ENCODE measurements around the gene TROAP. TPM values are rescaled to one million over a fixed set of nuclear protein-coding genes. Genes with fewer than 3 reads are reported as not detected.
A peak's percentile ranks its signal among the peaks of the same experiment; 100 is the strongest.

Gene TROAP
- total and polyA plus RNA-seq, 9 of the 15 experiments (the other 6 are each of a cell fraction or from before 2014, with no cell fraction given) = 46.4 to 171 (median 59.8) TPM

GRCh38 chr12:49365542-49365941, 42.5 kb downstream of the TROAP start (continued):
- TF ChIP-seq, protein P1, sequence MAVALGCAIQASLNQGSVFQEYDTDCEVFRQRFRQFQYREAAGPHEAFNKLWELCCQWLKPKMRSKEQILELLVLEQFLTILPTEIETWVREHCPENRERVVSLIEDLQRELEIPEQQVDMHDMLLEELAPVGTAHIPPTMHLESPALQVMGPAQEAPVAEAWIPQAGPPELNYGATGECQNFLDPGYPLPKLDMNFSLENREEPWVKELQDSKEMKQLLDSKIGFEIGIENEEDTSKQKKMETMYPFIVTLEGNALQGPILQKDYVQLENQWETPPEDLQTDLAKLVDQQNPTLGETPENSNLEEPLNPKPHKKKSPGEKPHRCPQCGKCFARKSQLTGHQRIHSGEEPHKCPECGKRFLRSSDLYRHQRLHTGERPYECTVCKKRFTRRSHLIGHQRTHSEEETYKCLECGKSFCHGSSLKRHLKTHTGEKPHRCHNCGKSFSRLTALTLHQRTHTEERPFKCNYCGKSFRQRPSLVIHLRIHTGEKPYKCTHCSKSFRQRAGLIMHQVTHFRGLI (CRISPR knock-in tag; IDR thresholded peaks at IDR 0.05) = no peak
- TF ChIP-seq, protein P2, sequence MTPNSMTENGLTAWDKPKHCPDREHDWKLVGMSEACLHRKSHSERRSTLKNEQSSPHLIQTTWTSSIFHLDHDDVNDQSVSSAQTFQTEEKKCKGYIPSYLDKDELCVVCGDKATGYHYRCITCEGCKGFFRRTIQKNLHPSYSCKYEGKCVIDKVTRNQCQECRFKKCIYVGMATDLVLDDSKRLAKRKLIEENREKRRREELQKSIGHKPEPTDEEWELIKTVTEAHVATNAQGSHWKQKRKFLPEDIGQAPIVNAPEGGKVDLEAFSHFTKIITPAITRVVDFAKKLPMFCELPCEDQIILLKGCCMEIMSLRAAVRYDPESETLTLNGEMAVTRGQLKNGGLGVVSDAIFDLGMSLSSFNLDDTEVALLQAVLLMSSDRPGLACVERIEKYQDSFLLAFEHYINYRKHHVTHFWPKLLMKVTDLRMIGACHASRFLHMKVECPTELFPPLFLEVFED (CRISPR knock-in tag; conservative IDR thresholded peaks at IDR 0.05) = no peak
- TF ChIP-seq ZFP30 (CRISPR knock-in tag; IDR thresholded peaks at IDR 0.05; ENCODE audit: borderline replicate concordance) = no peak
- TF ChIP-seq POLR2A (conservative IDR thresholded peaks at IDR 0.05) = no peak
- peak; percentile 67 for TF ChIP-seq ZEB2 (IDR thresholded peaks at IDR 0.05)
- 0 out of 2 replicates have a peak, but pooled peaks have one; percentile 15 for TF ChIP-seq MYC (IDR thresholded peaks at IDR 0.05; ENCODE audit: low read depth, low read length)
- no peak for TF ChIP-seq MYC (CRISPR knock-in tag; IDR thresholded peaks at IDR 0.05; ENCODE audit: borderline replicate concordance, low read depth)
- TF ChIP-seq GTF2E2 (tag; IDR thresholded peaks at IDR 0.05) = no peak
- no peak for TF ChIP-seq CBX1 (IDR thresholded peaks at IDR 0.05; ENCODE audit: low read depth)
- no peak for TF ChIP-seq MTF1 (CRISPR knock-in tag; IDR thresholded peaks at IDR 0.05; ENCODE audit: borderline replicate concordance)
- no peak for TF ChIP-seq RFX5 (IDR thresholded peaks at IDR 0.05; ENCODE audit: low read depth, low read length)
- no peak for TF ChIP-seq IRF2 (CRISPR knock-in tag; IDR thresholded peaks at IDR 0.05)
- no peak for TF ChIP-seq SMAD3 (CRISPR knock-in tag; conservative IDR thresholded peaks at IDR 0.05)
- no peak for TF ChIP-seq TCF7L2 (IDR thresholded peaks at IDR 0.05; ENCODE audit: low read depth, low read length)
- TF ChIP-seq POLR2H (tag; IDR thresholded peaks at IDR 0.05; ENCODE audit: low read depth) = no peak
- TF ChIP-seq ZHX1 (conservative IDR thresholded peaks at IDR 0.05; ENCODE audit: low read length) = no peak
- peak; percentile 97; the same call in 1 of the 2 replicates for TF ChIP-seq ESRRA (IDR thresholded peaks at IDR 0.05; ENCODE audit: borderline replicate concordance, low read depth)
- no peak for TF ChIP-seq NFE2L1 (tag; IDR thresholded peaks at IDR 0.05; ENCODE audit: borderline replicate concordance, low read depth)
- TF ChIP-seq POLR3G (IDR thresholded peaks at IDR 0.05; ENCODE audit: extremely low read depth, insufficient read length, insufficient replicate concordance) = no peak
- peak in 1 of 2 experiments; percentile 49; a peak in 1 of 4 replicates for TF ChIP-seq HDAC1 (IDR thresholded peaks at IDR 0.05)
- TF ChIP-seq ZNF184 (CRISPR knock-in tag; IDR thresholded peaks at IDR 0.05) = no peak
- TF ChIP-seq RUNX1 (IDR thresholded peaks at IDR 0.05; ENCODE audit: low read depth) = no peak
- TF ChIP-seq PREB (CRISPR knock-in tag; IDR thresholded peaks at IDR 0.05) = no peak
- TF ChIP-seq U2AF1 (optimal IDR thresholded peaks at IDR 0.05; ENCODE audit: low read depth, low read length) = no peak
- TF ChIP-seq SPI1 (IDR thresholded peaks at IDR 0.05; ENCODE audit: borderline replicate concordance, low read depth, low read length) = no peak

Measured in K562 (cell line).